GM18508 (cell line): ENCODE results near the gene CDC42.

Experiments
- ATAC-seq: cut with Tn5 transposase; IDR thresholded peaks from one replicate; pipeline ENCODE4 v1.9.1; 2021; ENCODE audit warnings: moderate number of reproducible peaks; ENCODE audit not compliant: insufficient read depth, unreplicated experiment

Gene CDC42

GRCh38 chr1:22124592-22125229, 72.2 kb downstream of the CDC42 start:
- ATAC-seq, result no peak

- ATAC-seq, result no peak
Measured at GRCh38 chr1:22126531-22126930, 74.0 kb downstream of the CDC42 start.

- ATAC-seq, result no peak
Measured at GRCh38 chr1:22127248-22127647, 74.7 kb downstream of the CDC42 start.

DNA sequence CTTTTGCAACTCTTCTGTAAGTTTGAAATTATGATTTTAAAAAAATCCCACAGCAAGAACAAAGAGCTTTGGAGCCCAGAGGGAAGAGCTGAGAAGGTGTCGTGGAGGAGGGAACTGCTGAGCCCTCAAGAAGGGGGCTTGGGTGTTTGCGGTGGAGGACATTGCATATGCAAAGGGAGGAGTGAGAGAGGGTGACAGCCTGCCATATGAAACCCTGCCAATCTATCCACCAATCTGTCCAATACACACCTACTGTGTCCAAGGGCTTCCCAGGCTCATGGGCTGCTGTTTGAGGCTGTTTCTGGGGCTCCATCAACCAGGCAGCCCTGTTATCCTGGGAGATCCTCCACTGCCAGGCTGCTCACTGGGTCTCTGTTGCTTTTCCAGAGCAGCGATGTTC, 75.2 kb downstream of the CDC42 start:
- no peak for ATAC-seq

DNA sequence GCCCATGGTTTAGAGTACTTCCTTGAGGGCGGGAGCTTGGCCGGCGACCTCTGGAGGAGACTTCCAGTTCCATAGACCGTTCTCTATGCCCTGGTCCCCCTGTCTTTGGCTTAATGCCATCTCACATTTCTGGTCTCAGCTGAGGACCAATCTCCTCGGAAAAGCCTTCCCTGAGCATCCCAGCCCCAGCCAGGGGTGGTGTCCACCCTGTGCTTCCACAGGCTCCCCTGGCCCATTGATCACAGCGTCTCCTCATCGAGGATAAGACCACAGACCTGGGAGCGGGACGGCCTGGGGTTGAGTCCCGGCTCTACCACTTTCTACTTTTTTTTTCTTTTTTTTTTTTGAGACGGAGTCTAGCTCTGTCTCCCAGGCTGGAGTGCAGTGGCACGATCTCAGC, 75.9 kb downstream of the CDC42 start:
- ATAC-seq, result no peak

DNA sequence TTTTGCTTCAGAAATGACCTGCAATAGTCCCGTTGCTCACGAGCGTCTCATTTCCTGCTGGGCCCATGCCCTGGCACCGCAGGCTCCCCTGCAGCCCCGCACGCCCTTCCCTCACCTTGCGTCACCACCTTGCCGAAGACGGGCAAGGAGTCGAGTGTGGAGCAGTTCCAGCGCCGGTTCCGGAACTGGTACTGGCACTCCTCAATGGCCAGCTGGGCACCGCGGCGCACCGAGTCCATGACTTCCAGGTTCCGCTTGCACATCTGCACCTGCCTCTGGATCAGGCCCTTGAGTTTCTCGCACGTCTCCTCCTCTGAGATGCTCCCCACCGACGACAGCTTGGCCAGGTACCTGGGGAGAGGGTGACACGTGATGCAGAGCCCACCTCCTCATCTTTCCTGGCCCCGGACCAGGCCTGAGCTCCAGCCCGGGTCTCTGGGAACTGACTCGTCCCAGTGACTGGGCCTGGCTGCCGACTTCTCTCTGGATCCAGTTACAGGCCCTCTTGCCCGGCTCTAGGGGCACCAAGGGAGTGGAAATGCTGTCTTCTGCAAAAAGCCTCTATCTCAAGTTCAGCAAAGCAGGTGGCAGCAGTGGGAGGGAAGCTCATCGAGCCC, 77.1 kb downstream of the CDC42 start:
- ATAC-seq, result no peak

GRCh38 chr1:22131062-22131461, 78.6 kb downstream of the CDC42 start:
- ATAC-seq, result no peak

GRCh38 chr1:22131875-22132486, 79.5 kb downstream of the CDC42 start:
- ATAC-seq, result no peak

GRCh38 chr1:22132517-22133235, 80.2 kb downstream of the CDC42 start:
- no peak for ATAC-seq

DNA sequence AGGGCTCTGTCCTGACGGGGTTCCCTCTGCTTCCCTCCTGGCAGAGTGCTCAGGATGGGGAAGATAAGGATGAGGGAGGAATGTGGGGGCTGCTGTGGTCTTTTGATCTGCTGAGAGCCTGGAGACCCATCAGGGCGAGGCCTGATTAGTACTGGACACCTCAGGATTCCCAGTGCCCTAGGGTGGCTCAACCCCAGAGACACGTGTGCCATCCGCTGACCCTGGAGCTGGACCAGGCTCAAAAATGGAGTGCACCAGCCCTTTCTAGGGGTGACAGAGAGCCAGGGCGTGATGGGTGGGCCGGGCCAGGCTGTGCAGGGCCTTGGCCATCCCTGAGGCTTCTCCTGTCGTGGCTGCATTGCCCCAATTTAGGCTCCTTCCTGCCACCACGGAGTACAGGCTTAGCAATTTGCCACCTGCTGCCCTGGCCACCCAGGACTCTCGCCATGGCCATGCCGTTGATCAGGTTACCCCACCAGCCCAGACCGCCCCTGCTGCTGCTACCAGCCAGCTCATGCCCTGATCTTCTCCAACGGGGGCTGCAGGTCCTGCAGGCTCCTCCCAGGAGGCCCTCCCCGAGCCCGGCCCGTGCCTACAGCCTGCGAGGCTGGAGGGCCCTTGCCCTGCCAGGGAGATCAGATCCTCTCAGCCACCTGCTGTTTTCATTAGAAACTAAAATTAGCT, 80.9 kb downstream of the CDC42 start:
- ATAC-seq, result no peak

DNA sequence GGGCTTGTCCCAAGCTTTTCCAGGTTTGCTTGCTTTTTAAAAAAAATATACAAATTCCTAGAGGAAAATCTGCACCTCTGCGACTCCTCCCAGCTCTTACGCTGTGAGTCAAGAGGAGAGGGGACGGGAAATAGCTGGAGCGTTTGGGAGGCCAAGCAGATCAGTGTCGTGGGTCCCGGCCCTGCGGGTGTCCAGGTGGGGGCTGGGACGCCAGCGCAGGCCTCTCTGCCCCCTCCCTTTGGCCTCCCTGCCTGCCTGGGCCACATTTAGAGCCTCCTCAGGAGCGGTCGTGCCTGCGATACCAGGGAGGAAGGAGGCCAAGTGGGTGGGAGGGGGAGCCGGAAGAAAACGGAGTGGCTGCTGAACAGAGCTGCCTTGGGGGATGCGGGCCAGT, 81.4 kb downstream of the CDC42 start:
- ATAC-seq, result no peak

GRCh38 chr1:22137004-22137720, 84.7 kb downstream of the CDC42 start:
- ATAC-seq, result no peak

DNA sequence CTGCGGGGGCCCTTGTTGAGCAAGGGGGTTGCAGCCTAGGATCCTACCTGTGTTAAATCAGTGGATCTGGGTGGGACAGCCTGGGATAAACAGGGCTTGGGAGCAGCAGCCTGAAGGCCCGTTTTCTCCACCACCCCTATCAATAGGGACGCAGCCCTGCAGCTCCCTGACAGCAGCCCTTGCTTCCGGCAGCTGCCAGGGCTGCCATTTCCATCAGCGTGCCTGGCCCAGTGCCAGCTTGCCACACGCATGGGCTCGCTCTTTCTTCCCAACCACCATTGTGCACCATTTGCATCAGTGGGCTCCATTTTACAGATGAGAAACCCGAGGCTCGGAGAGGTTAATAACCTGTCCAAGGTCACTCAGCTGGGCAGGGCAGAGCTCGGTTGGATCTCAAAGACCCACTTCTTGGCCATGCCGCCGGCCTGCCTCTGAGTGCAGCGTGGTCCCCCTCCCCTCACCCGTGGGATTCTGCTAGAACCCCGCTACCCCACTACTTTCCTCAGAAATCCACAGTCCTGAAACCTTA, 86.6 kb downstream of the CDC42 start:
- ATAC-seq, result no peak

DNA sequence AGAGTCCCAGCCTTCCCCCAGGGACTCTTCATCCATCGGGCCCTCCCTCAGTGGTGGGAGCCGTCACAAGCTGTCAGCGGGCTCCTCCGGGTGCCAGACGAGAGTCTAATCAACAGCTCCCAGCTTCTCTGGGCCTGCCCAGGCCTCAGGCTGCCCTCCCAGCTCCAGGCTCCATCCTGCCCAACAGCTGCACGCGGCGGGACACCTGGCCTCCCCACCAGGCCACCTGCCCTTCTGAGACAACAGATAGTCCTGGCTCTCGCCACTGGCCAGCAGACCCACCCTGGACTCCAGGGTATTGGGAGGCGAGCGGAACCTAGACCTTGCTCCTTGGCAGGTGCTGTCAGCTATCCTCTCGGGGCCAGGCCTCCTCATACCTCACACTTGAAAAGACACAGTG, 87.3 kb downstream of the CDC42 start:
- ATAC-seq, result no peak
